ENCODE measurements around the gene TPRG1L. TPM values are rescaled to one million over a fixed set of nuclear protein-coding genes. Genes with fewer than 3 reads are reported as not detected.

TPRG1L gene
- total and polyA plus RNA-seq, 10 of the 15 experiments (the other 5 are each of a cell fraction or from before 2014, with no cell fraction given), result 1.5 to 16.5 (median 8.0) TPM

DNA sequence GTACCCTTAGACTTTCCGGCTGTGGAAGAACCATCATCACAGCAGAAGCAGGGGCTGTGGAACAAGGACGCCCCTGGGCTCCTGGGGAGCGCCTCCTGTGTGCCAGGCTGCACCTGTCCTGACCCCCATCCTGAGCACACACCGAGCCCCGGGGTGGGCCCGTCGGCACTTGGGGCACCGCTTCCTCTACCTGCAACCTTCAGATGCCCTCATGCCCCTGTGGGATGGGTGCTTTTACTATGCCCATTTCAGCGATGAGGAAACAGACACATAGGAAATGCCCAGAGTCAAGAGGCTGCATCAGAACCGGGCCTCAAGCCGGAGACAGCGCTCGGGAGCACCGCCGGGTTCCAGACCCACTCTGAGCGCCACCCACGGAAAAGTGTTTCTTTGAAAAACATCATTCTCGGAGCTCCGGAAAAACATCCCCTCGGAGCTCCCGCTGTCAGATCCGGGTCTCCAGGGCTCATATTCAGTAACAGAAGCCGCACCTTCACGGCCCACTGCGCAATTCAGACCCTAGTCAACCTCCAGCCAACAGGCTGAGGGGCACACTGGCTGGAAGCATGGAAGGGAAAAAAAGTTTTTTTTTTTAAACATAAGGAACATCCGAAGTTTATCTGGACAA is 8.0 kb downstream of the TPRG1L start:
- H3K27ac ChIP-seq (ENCODE audit: control insufficient read depth, insufficient read depth), result no peak overlapping the region
- ChIA-PET CTCF (interaction anchor here (1.7 kb wide), 1 partner anchor 14 kb away, joined by 5 read pairs; no protein-coding TSS in a partner anchor), RAD21 (ENCODE audit: unreplicated experiment) (no interaction called here), SMC1A (ENCODE audit: uncharacterized antibody, unreplicated experiment) (no interaction called here), POLR2A (interaction anchor here (0.5 kb wide), 1 partner anchor 74 kb away, joined by 3 read pairs; no protein-coding TSS in a partner anchor)
- no peak overlapping the region for H3K4me3 ChIP-seq
- DNase-seq (ENCODE audit: low read depth, low spot score) (no peak), FAIRE-seq (no peak), ATAC-seq (no peak)
- no peak overlapping the region for H2AFZ ChIP-seq (ENCODE audit: control insufficient read depth, low read depth, low read length)
- no peaks in the 10 kb centered on the region for H4K20me1 ChIP-seq (ENCODE audit: control insufficient read depth, insufficient read depth)
- no peaks in the 10 kb centered on the region for H3K4me1 ChIP-seq (ENCODE audit: control insufficient read depth, insufficient read depth, low read length)
- peaks cover 18 to 20% of the 10 kb centered on the region in 2 experiments for H3K36me3 ChIP-seq (ENCODE audit: control insufficient read depth in 2 of 2, insufficient read depth in 2 of 2, low read length in 1 of 2)
- BruUV-seq (replicated peaks), result no TSS peak
- H3K79me2 ChIP-seq (ENCODE audit: control insufficient read depth, insufficient read depth, low read length), result no peaks in the 10 kb centered on the region
- in situ Hi-C loops (cut with MboI) (no loop called here), intact Hi-C loops (cut with micrococcal nuclease; ENCODE audit: unreplicated experiment) (no loop called here)
- H3K4me2 ChIP-seq (ENCODE audit: control insufficient read depth, insufficient read depth), result no peak overlapping the region
- H3K9ac ChIP-seq (ENCODE audit: control insufficient read depth, insufficient read depth, low read length), result no peak overlapping the region
- no peaks in the 10 kb centered on the region for H3K27me3 ChIP-seq (replicated peaks in 1 of 2; ENCODE audit: control insufficient read depth in 2 of 2, insufficient read depth in 2 of 2, low read length in 1 of 2)
- WGBS (ENCODE audit: insufficient coverage, insufficient replicate concordance, low lambda C conversion rate, missing lambda C conversion rate), result 95% methylated on average over 26 of the region's 26 CpGs
- TF ChIP-seq, protein P1, sequence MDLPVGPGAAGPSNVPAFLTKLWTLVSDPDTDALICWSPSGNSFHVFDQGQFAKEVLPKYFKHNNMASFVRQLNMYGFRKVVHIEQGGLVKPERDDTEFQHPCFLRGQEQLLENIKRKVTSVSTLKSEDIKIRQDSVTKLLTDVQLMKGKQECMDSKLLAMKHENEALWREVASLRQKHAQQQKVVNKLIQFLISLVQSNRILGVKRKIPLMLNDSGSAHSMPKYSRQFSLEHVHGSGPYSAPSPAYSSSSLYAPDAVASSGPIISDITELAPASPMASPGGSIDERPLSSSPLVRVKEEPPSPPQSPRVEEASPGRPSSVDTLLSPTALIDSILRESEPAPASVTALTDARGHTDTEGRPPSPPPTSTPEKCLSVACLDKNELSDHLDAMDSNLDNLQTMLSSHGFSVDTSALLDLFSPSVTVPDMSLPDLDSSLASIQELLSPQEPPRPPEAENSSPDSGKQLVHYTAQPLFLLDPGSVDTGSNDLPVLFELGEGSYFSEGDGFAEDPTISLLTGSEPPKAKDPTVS (IDR thresholded peaks at IDR 0.05; ENCODE audit: low read depth, low read length), result no peak
- TF ChIP-seq NFYA (IDR thresholded peaks at IDR 0.05; ENCODE audit: borderline replicate concordance, low read depth, low read length) (no peak), ZNF24 (IDR thresholded peaks at IDR 0.05) (no peak), MTA2 (IDR thresholded peaks at IDR 0.05; ENCODE audit: low read depth) (no peak), KAT2A (conservative IDR thresholded peaks at IDR 0.05; ENCODE audit: control insufficient read depth, low read depth, low read length) (no peak), CBX5 (IDR thresholded peaks at IDR 0.05; ENCODE audit: low read depth) (no peak), JUND (IDR thresholded peaks at IDR 0.05; ENCODE audit: low read depth, low read length) (no peak)
- no peaks in the 10 kb centered on the region for H3K9me3 ChIP-seq (replicated peaks; ENCODE audit: control insufficient read depth, insufficient read depth, low read length)

Data from GM12878 (cell line).